ENCODE measurements around the gene SLC39A3.
"Not testable (repeated sequence)": the region's sequence is repeated elsewhere in the genome, so short reads cannot be mapped to it uniquely, and the experiment has no call there.

The SLC39A3 gene

GRCh38 chr19:2716722-2717637, 22.8 kb downstream of the SLC39A3 start:
- peaks cover 0 to 8% (median 5%) of the 10 kb centered on the region in 5 experiments for H3K9me3 ChIP-seq (ENCODE audit: control extremely low read depth in 1 of 5, control insufficient read depth in 4 of 5, insufficient read depth in 2 of 5, low read depth in 1 of 5, low read length in 4 of 5)
- H3K27me3 ChIP-seq (replicated peaks in 2 of 5; ENCODE audit: control insufficient read depth in 4 of 5, insufficient read depth in 5 of 5, low read length in 4 of 5): peaks cover 0 to 16% (median 0%) of the 10 kb centered on the region in 5 experiments
- ChIA-PET POLR2A (interaction anchor here (0.6 kb wide), 1 partner anchor 11 kb away, joined by 3 read pairs; no protein-coding TSS in a partner anchor), CTCF (interaction anchor here (0.8 to 1.0 kb wide), 2 partner anchors 10 to 14 kb away, joined by 3 read pairs; no protein-coding TSS in a partner anchor)
- 95% methylated on average over 32 of the region's 51 CpGs for WGBS (ENCODE audit: insufficient coverage)
- H3K27ac ChIP-seq (ENCODE audit: insufficient read depth in 1 of 2, low read depth in 1 of 2, low read length in 2 of 2, poor library complexity in 1 of 2, severe bottlenecking in 2 of 2): no peak overlapping the region
- H3K36me3 ChIP-seq (ENCODE audit: control insufficient read depth in 4 of 4, insufficient read depth in 4 of 4, low read length in 3 of 4): peaks cover 0 to 4% (median 2%) of the 10 kb centered on the region in 4 experiments
- peaks cover 0 to 19% (median 17%) of the 10 kb centered on the region in 4 experiments for H3K4me1 ChIP-seq (ENCODE audit: control extremely low read depth in 1 of 4, control insufficient read depth in 4 of 4, insufficient read depth in 4 of 4, low read length in 3 of 4)
- no peak for DNase-seq
- no peak overlapping the region for H3K4me3 ChIP-seq (ENCODE audit: control insufficient read depth in 1 of 7, extremely low read depth in 1 of 7, insufficient read depth in 4 of 7, low read depth in 2 of 7, low read length in 6 of 7)

GRCh38 chr19:2716275-2716650, 23.6 kb downstream of the SLC39A3 start:
- Histone ChIP-seq H3K36me3 (ENCODE audit: control insufficient read depth in 4 of 4, insufficient read depth in 4 of 4, low read length in 3 of 4) (peaks cover 0 to 4% (median 2%) of the 10 kb centered on the region in 4 experiments), H3K4me3 (ENCODE audit: control insufficient read depth in 1 of 7, extremely low read depth in 1 of 7, insufficient read depth in 4 of 7, low read depth in 2 of 7, low read length in 6 of 7) (no peak overlapping the region), H3K4me1 (ENCODE audit: control extremely low read depth in 1 of 4, control insufficient read depth in 4 of 4, insufficient read depth in 4 of 4, low read length in 3 of 4) (peaks cover 0 to 17% (median 17%) of the 10 kb centered on the region in 4 experiments), H3K27ac (ENCODE audit: insufficient read depth in 1 of 2, low read depth in 1 of 2, low read length in 2 of 2, poor library complexity in 1 of 2, severe bottlenecking in 2 of 2) (no peak overlapping the region), H3K27me3 (replicated peaks in 2 of 5; ENCODE audit: control insufficient read depth in 4 of 5, insufficient read depth in 5 of 5, low read length in 4 of 5) (peaks cover 0 to 14% (median 0%) of the 10 kb centered on the region in 5 experiments), H3K9me3 (ENCODE audit: control extremely low read depth in 1 of 5, control insufficient read depth in 4 of 5, insufficient read depth in 2 of 5, low read depth in 1 of 5, low read length in 4 of 5) (peaks cover 0 to 8% (median 5%) of the 10 kb centered on the region in 5 experiments)
- CTCF ChIA-PET: no interaction called here
- WGBS (ENCODE audit: insufficient coverage): 98% methylated on average over 11 of the region's 19 CpGs
- DNase-seq: no peak
- POLR2A ChIA-PET: no interaction called here

- H3K4me3 ChIP-seq (ENCODE audit: control insufficient read depth in 1 of 7, extremely low read depth in 1 of 7, insufficient read depth in 4 of 7, low read depth in 2 of 7, low read length in 6 of 7): no peak overlapping the region
- peaks cover 0 to 14% (median 0%) of the 10 kb centered on the region in 5 experiments for H3K27me3 ChIP-seq (replicated peaks in 2 of 5; ENCODE audit: control insufficient read depth in 4 of 5, insufficient read depth in 5 of 5, low read length in 4 of 5)
- no peak overlapping the region for H3K27ac ChIP-seq (ENCODE audit: insufficient read depth in 1 of 2, low read depth in 1 of 2, low read length in 2 of 2, poor library complexity in 1 of 2, severe bottlenecking in 2 of 2)
- H3K9me3 ChIP-seq (ENCODE audit: control extremely low read depth in 1 of 5, control insufficient read depth in 4 of 5, insufficient read depth in 2 of 5, low read depth in 1 of 5, low read length in 4 of 5): peaks cover 0 to 8% (median 5%) of the 10 kb centered on the region in 5 experiments
- H3K36me3 ChIP-seq (ENCODE audit: control insufficient read depth in 4 of 4, insufficient read depth in 4 of 4, low read length in 3 of 4): peaks cover 0 to 4% (median 2%) of the 10 kb centered on the region in 4 experiments
- H3K4me1 ChIP-seq (ENCODE audit: control extremely low read depth in 1 of 4, control insufficient read depth in 4 of 4, insufficient read depth in 4 of 4, low read length in 3 of 4): peaks cover 0 to 22% (median 22%) of the 10 kb centered on the region in 4 experiments
- CTCF ChIA-PET: interaction anchor here (1.0 to 1.5 kb wide), 2 partner anchors 13 to 67 kb away, joined by 3 to 4 read pairs; no protein-coding TSS in a partner anchor
- POLR2A ChIA-PET: interaction anchor here (0.5 kb wide), 1 partner anchor 60 kb away, joined by 6 read pairs; no protein-coding TSS in a partner anchor
- no peak for DNase-seq
- 100% methylated on average over 9 of the region's 12 CpGs for WGBS (ENCODE audit: insufficient coverage)
Measured at GRCh38 chr19:2715470-2716274, 24.1 kb downstream of the SLC39A3 start.

- Histone ChIP-seq H3K27ac (ENCODE audit: insufficient read depth in 1 of 2, low read depth in 1 of 2, low read length in 2 of 2, poor library complexity in 1 of 2, severe bottlenecking in 2 of 2) (no peak overlapping the region), H3K4me3 (ENCODE audit: control insufficient read depth in 1 of 7, extremely low read depth in 1 of 7, insufficient read depth in 4 of 7, low read depth in 2 of 7, low read length in 6 of 7) (no peak overlapping the region), H3K4me1 (ENCODE audit: control extremely low read depth in 1 of 4, control insufficient read depth in 4 of 4, insufficient read depth in 4 of 4, low read length in 3 of 4) (peaks cover 0 to 20% (median 18%) of the 10 kb centered on the region in 4 experiments), H3K9me3 (ENCODE audit: control extremely low read depth in 1 of 5, control insufficient read depth in 4 of 5, insufficient read depth in 2 of 5, low read depth in 1 of 5, low read length in 4 of 5) (peaks cover 0 to 8% (median 5%) of the 10 kb centered on the region in 5 experiments), H3K36me3 (ENCODE audit: control insufficient read depth in 4 of 4, insufficient read depth in 4 of 4, low read length in 3 of 4) (peaks cover 0 to 4% (median 2%) of the 10 kb centered on the region in 4 experiments), H3K27me3 (replicated peaks in 2 of 5; ENCODE audit: control insufficient read depth in 4 of 5, insufficient read depth in 5 of 5, low read length in 4 of 5) (peaks cover 0 to 9% (median 0%) of the 10 kb centered on the region in 5 experiments)
- 96% methylated on average over 12 of the region's 16 CpGs for WGBS (ENCODE audit: insufficient coverage)
- POLR2A ChIA-PET: interaction anchor here (0.5 kb wide), 1 partner anchor 59 kb away, joined by 6 read pairs; no protein-coding TSS in a partner anchor
- DNase-seq: no peak
- CTCF ChIA-PET: interaction anchor here (1.0 to 1.5 kb wide), 2 partner anchors 13 to 66 kb away, joined by 3 to 4 read pairs; no protein-coding TSS in a partner anchor
Measured at GRCh38 chr19:2714531-2715269, 25.1 kb downstream of the SLC39A3 start.

GRCh38 chr19:2714102-2714501, 25.7 kb downstream of the SLC39A3 start:
- H3K4me3 ChIP-seq (ENCODE audit: control insufficient read depth in 1 of 7, extremely low read depth in 1 of 7, insufficient read depth in 4 of 7, low read depth in 2 of 7, low read length in 6 of 7); H3K36me3 ChIP-seq (ENCODE audit: control insufficient read depth in 4 of 4, insufficient read depth in 4 of 4, low read length in 3 of 4); H3K27ac ChIP-seq (ENCODE audit: insufficient read depth in 1 of 2, low read depth in 1 of 2, low read length in 2 of 2, poor library complexity in 1 of 2, severe bottlenecking in 2 of 2); H3K27me3 ChIP-seq (replicated peaks in 2 of 5; ENCODE audit: control insufficient read depth in 4 of 5, insufficient read depth in 5 of 5, low read length in 4 of 5); CTCF ChIA-PET; H3K9me3 ChIP-seq (ENCODE audit: control extremely low read depth in 1 of 5, control insufficient read depth in 4 of 5, insufficient read depth in 2 of 5, low read depth in 1 of 5, low read length in 4 of 5); DNase-seq; POLR2A ChIA-PET: not testable (repeated sequence)
- peaks cover 0 to 19% (median 17%) of the 10 kb centered on the region in 4 experiments for H3K4me1 ChIP-seq (ENCODE audit: control extremely low read depth in 1 of 4, control insufficient read depth in 4 of 4, insufficient read depth in 4 of 4, low read length in 3 of 4)
- 100% methylated on average over 1 of the region's 1 CpG for WGBS (ENCODE audit: insufficient coverage)

GRCh38 chr19:2713170-2713569, 26.6 kb downstream of the SLC39A3 start:
- H3K27ac ChIP-seq (ENCODE audit: insufficient read depth in 1 of 2, low read depth in 1 of 2, low read length in 2 of 2, poor library complexity in 1 of 2, severe bottlenecking in 2 of 2); H3K36me3 ChIP-seq (ENCODE audit: control insufficient read depth in 4 of 4, insufficient read depth in 4 of 4, low read length in 3 of 4); DNase-seq; H3K4me3 ChIP-seq (ENCODE audit: control insufficient read depth in 1 of 7, extremely low read depth in 1 of 7, insufficient read depth in 4 of 7, low read depth in 2 of 7, low read length in 6 of 7); POLR2A ChIA-PET; CTCF ChIA-PET; H3K27me3 ChIP-seq (replicated peaks in 2 of 5; ENCODE audit: control insufficient read depth in 4 of 5, insufficient read depth in 5 of 5, low read length in 4 of 5); H3K9me3 ChIP-seq (ENCODE audit: control extremely low read depth in 1 of 5, control insufficient read depth in 4 of 5, insufficient read depth in 2 of 5, low read depth in 1 of 5, low read length in 4 of 5): not testable (repeated sequence)
- peaks cover 0 to 19% (median 17%) of the 10 kb centered on the region in 4 experiments for H3K4me1 ChIP-seq (ENCODE audit: control extremely low read depth in 1 of 4, control insufficient read depth in 4 of 4, insufficient read depth in 4 of 4, low read length in 3 of 4)
- 100% methylated on average over 2 of the region's 3 CpGs for WGBS (ENCODE audit: insufficient coverage)
